Motor neuron (in vitro differentiated cells): ENCODE measurements around the gene ZSCAN5C. TPM values are rescaled to one million over a fixed set of nuclear protein-coding genes. Genes with fewer than 3 reads are reported as not detected.
"Not testable (repeated sequence)": the region's sequence is repeated elsewhere in the genome, so short reads cannot be mapped to it uniquely, and the experiment has no call there.

Experiments used
- ATAC-seq, 8 experiments: fragments of 200-7000 bp; cut with Tn5 transposase; replicated peaks in 6 of 8; 2 replicates each; pipeline ENCODE4 v1.8.0; 2021; ENCODE audit warnings: mild to moderate bottlenecking in 8 of 8, moderate library complexity in 8 of 8
- H3K27ac ChIP-seq, 2 donors: fragments of 250-450 bp; sonication (Bioruptor Pico); 2 replicates each; pipeline ENCODE4 v1.9.0; 2021; ENCODE audit warnings: antibody characterized with exemption in 2 of 2, mild to moderate bottlenecking in 2 of 2, moderate library complexity in 1 of 2
- H3K4me1 ChIP-seq, 2 donors: fragments of 250-450 bp; sonication (Bioruptor Pico); replicated peaks in 1 of 2; 2 replicates each; pipeline ENCODE4 v1.6.1; 2021; ENCODE audit warnings: antibody characterized with exemption in 2 of 2, mild to moderate bottlenecking in 2 of 2, moderate library complexity in 1 of 2
- H3K4me3 ChIP-seq, 5 donors: fragments of 250-450 bp; sonication (Bioruptor Pico); 2 replicates each; pipeline ENCODE4 v1.9.0; 2021; ENCODE audit warnings: antibody characterized with exemption in 5 of 5, mild to moderate bottlenecking in 5 of 5, moderate library complexity in 4 of 5
- WGBS, 10 experiments: fragments of 450-650 bp; shearing (Covaris generic); methylation state at CpG; one replicate each; pipeline ENCODE4 v1.0.0; 2022; 5-methylcytosine and 5-hydroxymethylcytosine counted together
- in situ Hi-C, 9 experiments: fragments of 400-800 bp; cut with MboI; loops; one replicate each; pipeline ENCODE4 v1.15.0; 2021; ENCODE audit warnings: low sequenced_read_pairs in 9 of 9, low pct_unique_long_range_greater_than_20kb in 2 of 9; ENCODE audit not compliant: unreplicated experiment in 9 of 9
- total RNA-seq, 8 experiments: library from RNA; unstranded; fragments of 300-600 nt; gene quantifications; 2 replicates each; pipeline versions ENCODE4 v1.2.3 to v1.2.4, GENCODE V29; 2022

The ZSCAN5C gene
- total RNA-seq, 8 experiments from 2014 or later: 0.38 TPM; not detected in 7

DNA sequence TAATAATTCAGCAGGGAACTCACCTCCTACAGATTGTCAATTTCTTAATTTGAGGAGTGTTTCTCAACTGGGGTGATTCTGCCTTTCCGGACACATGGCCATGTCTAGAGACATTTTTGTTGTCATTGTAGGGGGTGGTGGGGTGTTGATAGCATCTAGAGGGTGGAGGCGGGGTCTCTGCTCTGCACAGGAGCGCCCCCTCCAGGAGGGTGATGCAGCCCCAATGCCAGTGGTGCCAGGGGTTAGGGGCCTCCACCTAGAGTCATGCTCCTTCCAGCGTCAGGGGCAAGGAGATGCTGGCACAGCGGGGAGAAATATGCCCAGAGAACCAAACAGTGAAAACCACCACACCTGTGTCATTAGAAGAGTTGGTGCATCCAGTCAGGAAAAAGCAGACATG lies 5.5 kb downstream of the ZSCAN5C start:
- 80% methylated on average over 1 of the region's 5 CpGs; no CpG with 5 or more reads in 9 of the 10 experiments for WGBS, 10 experiments
- ATAC-seq, H3K4me3 ChIP-seq, H3K4me1 ChIP-seq, H3K27ac ChIP-seq, in situ Hi-C loops: not testable (repeated sequence)

DNA sequence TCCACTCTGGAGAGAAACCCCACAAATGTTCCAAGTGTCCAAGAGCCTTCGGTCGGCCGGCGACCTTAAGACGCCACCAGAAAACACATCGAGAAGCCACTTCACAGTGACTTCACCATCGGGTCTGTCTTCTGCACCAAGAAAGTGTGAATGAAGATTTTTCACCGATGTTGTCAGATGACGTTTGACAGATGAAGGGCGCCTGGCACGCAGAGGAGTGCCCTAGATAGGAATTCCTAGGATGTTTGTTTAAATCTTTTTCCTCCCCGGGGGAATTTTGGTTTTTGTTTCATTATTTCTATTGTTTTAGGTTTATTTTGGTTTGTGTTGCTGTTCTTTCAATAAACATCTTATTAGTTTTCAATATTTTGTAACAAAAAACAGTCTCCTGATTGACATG lies 7.0 kb downstream of the ZSCAN5C start:
- in situ Hi-C loops: no loop called here
- 0 to 95% (median 75%) methylated on average over 1 to 11 of the region's 12 CpGs; no CpG with 5 or more reads in 2 of the 10 experiments for WGBS, 10 experiments

DNA sequence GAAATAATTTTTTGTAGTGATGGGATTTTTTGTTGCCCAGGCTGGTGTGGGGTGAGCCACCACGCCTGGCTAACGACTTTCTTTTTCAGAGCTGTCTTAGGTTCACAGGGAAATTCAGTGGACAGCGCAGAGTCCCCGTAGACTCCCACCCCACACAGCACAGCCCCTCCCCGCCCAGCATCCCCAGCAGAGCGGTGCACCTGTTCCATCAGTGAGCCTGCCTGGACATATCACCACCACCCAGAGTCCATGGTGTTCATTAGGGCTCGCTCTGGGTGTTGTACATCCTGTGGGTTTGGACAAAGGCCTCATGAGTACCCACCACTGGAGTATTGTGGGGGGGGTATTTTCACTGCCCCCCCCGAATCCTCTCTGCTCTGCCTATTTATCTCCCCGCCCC lies 8.0 kb downstream of the ZSCAN5C start:
- H3K4me1 ChIP-seq, H3K4me3 ChIP-seq, ATAC-seq, H3K27ac ChIP-seq, in situ Hi-C loops: not testable (repeated sequence)
- 82 to 83% methylated on average over 2 of the region's 9 CpGs; no CpG with 5 or more reads in 8 of the 10 experiments for WGBS, 10 experiments

More for the DNA sequence above, 7.0 kb downstream of the ZSCAN5C start:
- no peak for ATAC-seq
- Histone ChIP-seq H3K4me1 (no peaks in the 10 kb centered on the region), H3K27ac (no peak overlapping the region), H3K4me3 (no peak overlapping the region)

DNA sequence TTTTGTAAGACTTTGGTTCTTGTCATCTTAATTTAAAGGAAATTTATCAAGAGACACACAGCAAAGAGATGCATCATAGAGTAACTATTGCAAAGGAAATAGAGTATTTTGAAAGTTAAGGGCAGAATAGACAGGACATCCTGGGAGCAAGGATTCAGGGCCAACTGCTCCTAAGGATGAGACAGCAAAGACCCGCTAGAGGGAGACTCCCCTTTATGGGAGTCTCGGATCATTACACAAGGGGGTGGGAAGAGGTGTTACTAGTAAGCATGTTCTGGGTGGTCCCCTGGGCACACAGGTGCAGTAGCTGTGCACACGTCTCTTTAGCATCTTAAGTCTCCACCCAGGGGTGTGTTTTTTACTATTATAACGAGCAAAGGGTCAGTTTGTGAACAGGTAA lies 9.6 kb downstream of the ZSCAN5C start:
- Histone ChIP-seq H3K4me1 (no peaks in the 10 kb centered on the region), H3K4me3 (no peak overlapping the region), H3K27ac (no peak overlapping the region)
- in situ Hi-C loops: no loop called here
- no peak for ATAC-seq
- 0 to 85% (median 56%) methylated on average over 1 to 3 of the region's 4 CpGs; no CpG with 5 or more reads in 3 of the 10 experiments for WGBS, 10 experiments

DNA sequence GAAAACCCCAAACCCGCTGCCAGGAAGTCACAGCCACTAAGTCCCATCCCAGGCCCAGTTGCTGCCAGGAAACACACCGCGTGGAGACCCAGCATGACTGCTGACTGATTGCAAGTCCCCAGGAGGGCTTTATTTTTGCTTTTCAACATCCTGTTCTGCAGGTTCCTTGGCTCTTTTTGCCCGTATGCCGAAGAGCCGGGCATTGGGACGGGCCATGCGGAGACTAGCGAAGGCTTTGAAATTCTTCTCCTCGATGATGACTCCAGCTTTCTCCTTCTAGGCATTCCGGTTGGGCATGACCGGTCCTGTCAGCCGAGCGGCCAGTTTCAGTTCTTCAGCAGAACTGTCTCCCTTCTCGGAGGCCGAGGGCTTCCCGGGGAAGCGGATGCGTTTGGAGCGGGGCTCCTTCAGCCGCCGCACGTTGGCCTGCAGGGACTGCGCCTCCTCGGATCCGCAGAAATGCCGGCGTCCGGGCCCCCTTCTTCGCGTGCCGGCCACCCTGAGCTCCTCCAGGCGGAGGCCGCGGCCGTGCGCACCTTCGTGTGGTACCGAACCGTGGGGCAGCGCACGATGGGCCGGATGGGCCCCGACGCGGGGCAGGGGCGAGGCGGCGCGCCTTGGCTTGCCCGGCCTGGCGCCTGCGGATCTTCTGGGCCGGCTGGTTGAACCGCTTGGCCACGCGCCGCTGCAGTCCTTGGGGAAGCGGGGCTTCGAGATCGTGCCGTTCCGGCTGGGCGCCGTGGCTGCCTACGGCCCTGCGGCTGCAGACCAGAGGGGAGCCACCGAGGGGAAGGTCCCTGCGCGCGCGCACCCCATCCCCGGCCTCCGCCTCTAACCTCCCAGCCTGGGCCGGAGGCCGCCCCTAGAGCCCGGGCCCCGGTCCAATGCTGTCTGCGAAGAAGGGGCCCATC lies 15.2 kb downstream of the ZSCAN5C start:
- Histone ChIP-seq H3K4me3 (no peak overlapping the region), H3K27ac (no peak overlapping the region), H3K4me1 (no peaks in the 10 kb centered on the region)
- in situ Hi-C loops: no loop called here
- peak in 3 of 8 experiments; percentile 38 to 75 (median 51) for ATAC-seq
- 0 to 82% (median 34%) methylated on average over 1 to 27 of the region's 79 CpGs; no CpG with 5 or more reads in 1 of the 10 experiments for WGBS, 10 experiments

DNA sequence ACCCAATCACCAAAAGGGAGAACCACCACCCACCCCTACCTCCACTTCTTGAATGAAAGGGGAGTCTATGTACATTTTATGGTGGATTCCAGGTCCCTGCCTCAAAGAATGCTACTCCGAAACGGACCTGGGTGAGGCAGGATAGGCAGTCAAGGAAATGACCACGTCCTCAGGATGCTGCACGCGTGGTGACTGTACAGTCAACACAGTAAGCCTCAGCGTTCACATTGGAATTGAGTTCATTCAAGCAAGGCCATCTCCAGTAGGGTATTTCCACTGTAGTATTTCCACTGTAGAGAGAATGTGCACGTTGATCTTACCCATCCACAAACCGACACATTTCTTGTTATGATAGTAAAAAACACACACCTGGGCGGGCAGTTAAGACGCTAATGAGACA lies 16.9 kb downstream of the ZSCAN5C start:
- in situ Hi-C loops: no loop called here
- ATAC-seq: no peak
- WGBS, 10 experiments: 72 to 94% (median 80%) methylated on average over 1 to 10 of the region's 10 CpGs; no CpG with 5 or more reads in 3 of the 10 experiments
- Histone ChIP-seq H3K4me3 (no peak overlapping the region), H3K4me1 (no peaks in the 10 kb centered on the region), H3K27ac (no peak overlapping the region)

DNA sequence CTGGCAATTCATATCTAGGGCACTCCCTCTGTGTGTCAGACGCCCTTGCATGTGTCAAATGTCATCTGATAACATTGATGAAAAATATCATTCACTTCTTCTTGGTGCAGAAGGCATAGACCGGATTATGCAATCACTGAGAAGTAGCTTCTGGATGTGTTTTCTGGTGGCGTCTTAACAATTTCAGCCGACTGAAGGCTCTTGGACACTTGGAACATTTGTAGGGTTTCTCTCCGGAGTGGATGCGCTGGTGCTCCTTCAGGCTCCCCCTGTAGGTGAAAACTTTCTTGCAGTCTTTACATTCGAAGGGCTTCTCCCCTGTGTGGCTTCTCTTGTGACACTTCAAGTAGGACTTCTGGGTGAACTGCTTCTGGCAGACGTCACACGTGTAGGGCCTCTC lies 19.4 kb downstream of the ZSCAN5C start:
- H3K4me3 ChIP-seq, H3K27ac ChIP-seq, H3K4me1 ChIP-seq, in situ Hi-C loops: not testable (repeated sequence)
- peak in 1 of 8 experiments; percentile 11 for ATAC-seq
- 59 to 100% (median 66%) methylated on average over 1 to 6 of the region's 9 CpGs; no CpG with 5 or more reads in 4 of the 10 experiments for WGBS, 10 experiments

DNA sequence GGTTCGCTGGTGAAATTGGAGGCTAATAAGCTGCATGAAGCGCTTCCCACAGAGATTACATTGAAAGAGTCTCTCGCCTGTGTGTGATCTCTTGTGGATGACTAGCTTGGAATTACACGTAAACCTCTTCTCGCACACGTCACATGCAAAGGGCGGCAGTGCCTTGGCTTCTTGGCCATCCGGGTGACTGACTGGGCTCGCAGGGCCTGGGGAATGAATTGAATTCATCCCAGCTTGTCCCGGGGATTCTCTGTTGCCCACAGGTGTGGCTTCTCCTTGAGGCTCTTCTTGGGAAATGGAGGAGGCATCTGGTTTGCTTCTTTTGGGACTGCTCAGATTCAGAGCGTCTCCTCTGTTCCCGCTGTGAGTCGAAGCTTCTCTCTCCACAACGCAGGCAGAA lies 19.8 kb downstream of the ZSCAN5C start:
- in situ Hi-C loops: no loop called here
- no peak overlapping the region for H3K27ac ChIP-seq
- no peaks in the 10 kb centered on the region for H3K4me1 ChIP-seq
- ATAC-seq: no peak
- WGBS, 10 experiments: 60 to 100% (median 96%) methylated on average over 1 to 7 of the region's 14 CpGs; no CpG with 5 or more reads in 6 of the 10 experiments
- H3K4me3 ChIP-seq: no peak overlapping the region

DNA sequence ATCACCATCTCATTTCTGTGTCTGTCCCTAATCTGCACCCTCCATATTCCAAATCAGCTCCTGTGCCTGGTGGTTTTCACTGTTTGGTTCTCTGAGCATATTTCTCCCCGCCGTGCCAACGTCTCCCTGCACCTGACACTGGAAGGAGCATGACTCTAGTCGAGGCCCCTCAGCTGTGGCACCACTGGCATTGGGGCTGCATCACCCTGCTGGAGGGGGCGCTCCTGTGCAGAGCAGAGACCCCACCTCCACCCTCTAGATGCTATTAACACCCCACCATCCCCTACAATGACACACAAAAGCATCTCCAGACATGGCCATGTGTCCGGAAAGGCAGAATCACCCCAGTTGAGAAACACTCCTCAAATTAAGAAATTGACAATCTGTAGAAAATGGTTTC lies 20.8 kb downstream of the ZSCAN5C start:
- in situ Hi-C loops: no loop called here
- H3K4me3 ChIP-seq: no peak overlapping the region
- H3K4me1 ChIP-seq: no peaks in the 10 kb centered on the region
- 20 to 100% (median 95%) methylated on average over 1 to 4 of the region's 6 CpGs; no CpG with 5 or more reads in 5 of the 10 experiments for WGBS, 10 experiments
- no peak for ATAC-seq
- no peak overlapping the region for H3K27ac ChIP-seq

DNA sequence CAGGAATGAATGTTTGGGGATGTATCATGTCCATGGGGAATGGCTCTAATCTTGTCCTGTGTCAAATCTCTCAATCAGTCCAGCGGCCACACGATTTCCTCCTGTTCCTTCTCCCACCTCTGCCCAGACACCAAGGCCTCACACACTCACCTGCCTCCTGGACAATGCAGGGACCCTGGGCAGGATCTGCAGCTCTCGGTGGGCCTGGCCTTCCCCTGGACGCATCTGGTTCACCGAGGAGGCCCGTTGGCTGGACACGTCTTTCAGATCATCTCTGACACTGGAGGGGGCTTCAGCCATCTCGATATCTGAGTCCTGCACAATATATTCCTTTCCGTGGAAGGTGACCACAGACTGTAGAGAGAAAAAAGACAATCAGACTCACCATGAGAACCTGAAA lies 21.4 kb downstream of the ZSCAN5C start:
- 40 to 100% (median 67%) methylated on average over 1 to 2 of the region's 9 CpGs; no CpG with 5 or more reads in 5 of the 10 experiments for WGBS, 10 experiments
- Histone ChIP-seq H3K4me3 (no peak overlapping the region), H3K4me1 (no peaks in the 10 kb centered on the region), H3K27ac (no peak overlapping the region)
- in situ Hi-C loops: no loop called here
- no peak for ATAC-seq

DNA sequence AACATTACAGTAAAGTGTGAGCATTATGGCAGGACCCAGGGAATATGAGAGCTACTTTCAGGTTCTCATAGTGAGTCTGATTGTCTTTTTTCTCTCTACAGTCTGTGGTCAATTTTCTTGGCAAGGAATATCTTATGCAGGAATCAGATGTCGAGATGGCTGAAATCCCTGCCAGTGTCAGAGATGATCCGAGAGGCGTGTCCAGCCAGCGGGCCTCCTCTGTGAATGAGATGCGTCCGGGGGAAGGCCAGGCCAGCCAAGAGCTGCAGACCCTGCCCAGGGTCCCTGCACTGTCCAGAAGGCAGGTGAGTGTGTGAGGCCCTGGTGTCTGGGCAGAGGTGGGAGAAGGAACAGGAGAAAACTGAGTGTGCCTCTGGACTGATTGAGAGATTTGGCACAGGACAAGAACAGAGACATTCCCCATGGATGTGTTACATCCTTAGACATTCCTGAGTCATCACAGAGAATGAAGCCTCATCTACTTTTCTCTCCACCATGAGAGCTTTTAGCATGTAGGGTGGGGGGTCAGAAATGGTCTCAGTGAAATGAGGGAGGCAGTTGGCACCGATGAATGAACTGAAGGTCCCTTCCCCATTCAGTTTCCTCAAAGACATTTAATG lies 43.2 kb downstream of the ZSCAN5C start:
- 0 to 90% (median 50%) methylated on average over 1 to 4 of the region's 7 CpGs; no CpG with 5 or more reads in 6 of the 10 experiments for WGBS, 10 experiments
- ATAC-seq: peak in 3 of 8 experiments; percentile 14 to 75 (median 45)
- no peak overlapping the region for H3K4me3 ChIP-seq
- in situ Hi-C loops: no loop called here
- H3K27ac ChIP-seq: no peak overlapping the region
- no peaks in the 10 kb centered on the region for H3K4me1 ChIP-seq

DNA sequence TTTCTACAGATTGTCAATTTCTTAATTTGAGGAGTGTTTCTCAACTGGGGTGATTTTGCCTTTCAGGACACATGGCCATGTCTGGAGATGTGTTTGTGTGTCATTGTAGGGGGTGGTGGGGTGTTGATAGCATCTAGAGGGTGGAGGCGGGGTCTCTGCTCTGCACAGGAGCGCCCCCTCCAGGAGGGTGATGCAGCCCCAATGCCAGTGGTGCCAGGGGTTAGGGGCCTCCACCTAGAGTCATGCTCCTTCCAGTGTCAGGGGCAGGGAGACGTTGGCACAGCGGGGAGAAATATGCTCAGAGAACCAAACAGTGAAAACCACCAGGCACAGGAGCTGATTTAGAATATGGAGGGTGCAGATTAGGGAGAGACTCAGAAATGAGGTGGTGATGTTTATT lies 43.7 kb downstream of the ZSCAN5C start:
- H3K27ac ChIP-seq, H3K4me1 ChIP-seq, ATAC-seq, in situ Hi-C loops, H3K4me3 ChIP-seq: not testable (repeated sequence)
- WGBS, 10 experiments: no CpG with 5 or more reads among the region's 4 CpGs

DNA sequence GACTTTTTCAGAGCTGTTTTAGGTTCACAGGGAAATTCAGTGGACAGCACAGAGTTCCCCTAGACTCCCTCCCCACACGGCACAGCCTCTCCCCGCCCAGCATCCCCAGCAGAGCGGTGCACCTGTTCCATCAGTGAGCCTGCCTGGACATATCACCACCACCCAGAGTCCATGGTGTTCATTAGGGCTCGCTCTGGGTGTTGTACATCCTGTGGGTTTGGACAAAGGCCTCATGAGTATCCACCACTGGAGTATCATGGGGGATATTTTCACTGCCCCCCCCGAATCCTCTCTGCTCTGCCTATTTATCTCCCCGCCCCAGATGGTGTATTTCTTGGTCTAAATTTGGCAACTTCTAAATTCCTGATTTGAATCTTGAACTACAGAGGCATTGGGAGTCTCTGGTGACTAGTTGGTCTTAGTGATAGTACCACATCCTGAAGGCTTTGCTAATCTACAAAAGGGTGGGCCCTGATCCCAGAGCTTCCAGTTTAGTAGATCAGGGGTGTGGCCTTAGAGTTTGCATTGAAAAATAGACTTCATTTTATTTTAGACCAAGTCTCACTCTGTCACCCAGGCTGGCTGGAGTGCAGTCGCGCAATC lies 46.8 kb downstream of the ZSCAN5C start:
- H3K4me3 ChIP-seq, in situ Hi-C loops, H3K4me1 ChIP-seq, H3K27ac ChIP-seq: not testable (repeated sequence)
- peak in 1 of 8 experiments; percentile 14 for ATAC-seq
- WGBS, 10 experiments: 0 to 100% (median 80%) methylated on average over 1 to 3 of the region's 8 CpGs; no CpG with 5 or more reads in 5 of the 10 experiments
